Activated CD8-positive, alpha-beta T cell treated with anti-CD3 and anti-CD28 coated beads, Interleukin-2, amount 10 ng/mL, durations not matched to agents 7 days and 5 days (primary cell): ENCODE results near the gene TMPRSS11F. TPM values are rescaled to one million over a fixed set of nuclear protein-coding genes. Genes with fewer than 3 reads are reported as not detected.

ENCODE experiments used
- ATAC-seq: fragments of 150-1000 bp; cut with Tn5 transposase; one replicate; pipeline ENCODE4 v1.10.0; 2021; ENCODE audit warnings: moderate library complexity
- CTCF ChIA-PET: fragments of 350-600 bp; sonication (Branson Sonifier 250); formaldehyde crosslinking; loops from one replicate; lab custom pipeline; 2021; ENCODE audit warnings: antibody characterized with exemption; lab: Charles Lee
- POLR2A ChIA-PET: fragments of 350-600 bp; sonication (Branson Sonifier 250); formaldehyde crosslinking; loops from one replicate; lab custom pipeline; 2021; ENCODE audit warnings: antibody characterized with exemption; lab: Charles Lee
- DNase-seq: peaks from one replicate; pipeline ENCODE4 v3.0.0-alpha.2; 2020
- H3K27ac Mint-ChIP-seq: one replicate; pipeline ENCODE4 v1.8.0; 2021; ENCODE audit warnings: mild to moderate bottlenecking, mixed read lengths
- H3K27me3 Mint-ChIP-seq: one replicate; pipeline ENCODE4 v1.8.0; 2021; ENCODE audit warnings: low read depth, mixed read lengths
- H3K36me3 Mint-ChIP-seq: one replicate; pipeline ENCODE4 v1.8.0; 2021; ENCODE audit warnings: low read depth, mixed read lengths
- H3K4me1 Mint-ChIP-seq: one replicate; pipeline ENCODE4 v1.8.0; 2021; ENCODE audit warnings: low read depth, mixed read lengths
- H3K4me3 Mint-ChIP-seq: one replicate; pipeline ENCODE4 v1.8.0; 2021; ENCODE audit warnings: mild to moderate bottlenecking, mixed read lengths
- H3K9me3 Mint-ChIP-seq: one replicate; pipeline ENCODE4 v1.8.0; 2022; ENCODE audit warnings: mixed read lengths; ENCODE audit not compliant: insufficient read depth
- total RNA-seq, 2 experiments: library from RNA; stranded (reverse); gene quantifications; one replicate each; pipeline ENCODE4 v1.2.3, GENCODE V29; 2021

Gene TMPRSS11F
- total RNA-seq, 2 experiments from 2014 or later: not detected

- no peak overlapping the region for H3K4me3 Mint-ChIP-seq
- no peak overlapping the region for H3K27ac Mint-ChIP-seq
- DNase-seq (no peak), ATAC-seq (no peak)
- ChIA-PET POLR2A (no interaction called here), CTCF (no interaction called here)
- no peaks in the 10 kb centered on the region for H3K9me3 Mint-ChIP-seq
- H3K4me1 Mint-ChIP-seq: no peaks in the 10 kb centered on the region
- H3K36me3 Mint-ChIP-seq: no peaks in the 10 kb centered on the region
- H3K27me3 Mint-ChIP-seq: no peaks in the 10 kb centered on the region
Measured at GRCh38 chr4:68076194-68076593, 53.5 kb downstream of the TMPRSS11F start.

- DNase-seq: no peak
- no peaks in the 10 kb centered on the region for H3K9me3 Mint-ChIP-seq
Measured at GRCh38 chr4:68074397-68074796, 55.3 kb downstream of the TMPRSS11F start.

GRCh38 chr4:68070302-68070701, 59.4 kb downstream of the TMPRSS11F start:
- no peak for DNase-seq
- POLR2A ChIA-PET: no interaction called here
- H3K9me3 Mint-ChIP-seq: no peaks in the 10 kb centered on the region
- no peak overlapping the region for H3K4me3 Mint-ChIP-seq
- CTCF ChIA-PET: no interaction called here
- no peaks in the 10 kb centered on the region for H3K27me3 Mint-ChIP-seq
- H3K27ac Mint-ChIP-seq: no peak overlapping the region
- ATAC-seq: no peak
- H3K4me1 Mint-ChIP-seq: no peaks in the 10 kb centered on the region
- no peaks in the 10 kb centered on the region for H3K36me3 Mint-ChIP-seq

More at GRCh38 chr4:68074397-68074796, 55.3 kb downstream of the TMPRSS11F start:
- Mint-ChIP-seq H3K27ac (no peak overlapping the region), H3K27me3 (no peaks in the 10 kb centered on the region), H3K4me1 (no peaks in the 10 kb centered on the region), H3K4me3 (no peak overlapping the region), H3K36me3 (no peaks in the 10 kb centered on the region)
- ChIA-PET POLR2A (no interaction called here), CTCF (no interaction called here)
- no peak for ATAC-seq

- Mint-ChIP-seq H3K36me3 (no peaks in the 10 kb centered on the region), H3K9me3 (no peaks in the 10 kb centered on the region), H3K4me3 (no peak overlapping the region), H3K27me3 (no peaks in the 10 kb centered on the region), H3K27ac (no peak overlapping the region), H3K4me1 (no peaks in the 10 kb centered on the region)
- ChIA-PET POLR2A (no interaction called here), CTCF (interaction anchor here (0.6 kb wide), 1 partner anchor 1447 kb away, joined by 3 read pairs; no protein-coding TSS in a partner anchor)
- DNase-seq (no peak), ATAC-seq (no peak)
Measured at GRCh38 chr4:68062501-68062900, 67.2 kb downstream of the TMPRSS11F start.

- H3K27ac Mint-ChIP-seq: no peak overlapping the region
- H3K27me3 Mint-ChIP-seq: no peaks in the 10 kb centered on the region
- no peak overlapping the region for H3K4me3 Mint-ChIP-seq
- no peaks in the 10 kb centered on the region for H3K4me1 Mint-ChIP-seq
- H3K36me3 Mint-ChIP-seq: no peaks in the 10 kb centered on the region
- no peaks in the 10 kb centered on the region for H3K9me3 Mint-ChIP-seq
- no peak for DNase-seq
- POLR2A ChIA-PET: no interaction called here
- no peak for ATAC-seq
- CTCF ChIA-PET: no interaction called here
Measured at GRCh38 chr4:68038272-68038671, 91.4 kb downstream of the TMPRSS11F start.

GRCh38 chr4:68021185-68021584, 108.5 kb downstream of the TMPRSS11F start:
- Mint-ChIP-seq H3K4me1 (no peaks in the 10 kb centered on the region), H3K4me3 (no peak overlapping the region), H3K27ac (no peak overlapping the region), H3K36me3 (no peaks in the 10 kb centered on the region), H3K27me3 (no peaks in the 10 kb centered on the region), H3K9me3 (no peaks in the 10 kb centered on the region)
- POLR2A ChIA-PET: no interaction called here
- CTCF ChIA-PET: no interaction called here
- ATAC-seq (no peak), DNase-seq (no peak)

- Mint-ChIP-seq H3K9me3 (no peaks in the 10 kb centered on the region), H3K27ac (no peak overlapping the region), H3K4me1 (no peaks in the 10 kb centered on the region), H3K27me3 (no peaks in the 10 kb centered on the region), H3K36me3 (no peaks in the 10 kb centered on the region), H3K4me3 (no peak overlapping the region)
- ChIA-PET POLR2A (no interaction called here), CTCF (no interaction called here)
- DNase-seq: no peak
- no peak for ATAC-seq
Measured at GRCh38 chr4:68011684-68012083, 118.0 kb downstream of the TMPRSS11F start.

Other genes starting within 250 kb of the TMPRSS11F start
- gene TMPRSS11D, start 245.9 kb downstream of the TMPRSS11F start, total RNA-seq: not detected
- not detected for gene TMPRSS11A, start 166.4 kb downstream of the TMPRSS11F start, total RNA-seq
- gene TMPRSS11B, start 115.8 kb upstream of the TMPRSS11F start, total RNA-seq: not detected
- gene YTHDC1, start 220.2 kb upstream of the TMPRSS11F start, total RNA-seq: 10 to 100 TPM; 69.3 to 70.3 TPM